DND-41 (cell line): ENCODE data around the gene ARHGAP6.
"Not testable (repeated sequence)": the region's sequence is repeated elsewhere in the genome, so short reads cannot be mapped to it uniquely, and the experiment has no call there.

Experiments used
- EZH2 ChIP-seq: IDR thresholded peaks from 3 replicates; pipeline ENCODE4 v1.6.1; 2012; ENCODE audit warnings: borderline replicate concordance, low read depth, mild to moderate bottlenecking, moderate library complexity, low read length, inconsistent platforms; ENCODE audit not compliant: severe bottlenecking
- TF ChIP-seq, protein P1 (sequence below): IDR thresholded peaks from 2 replicates; pipeline ENCODE4 v1.5.1; 2012; ENCODE audit warnings: borderline replicate concordance, low read length, moderate library complexity, mild to moderate bottlenecking; ENCODE audit not compliant: poor library complexity, severe bottlenecking; ENCODE audit errors: extremely low read depth

DNA sequence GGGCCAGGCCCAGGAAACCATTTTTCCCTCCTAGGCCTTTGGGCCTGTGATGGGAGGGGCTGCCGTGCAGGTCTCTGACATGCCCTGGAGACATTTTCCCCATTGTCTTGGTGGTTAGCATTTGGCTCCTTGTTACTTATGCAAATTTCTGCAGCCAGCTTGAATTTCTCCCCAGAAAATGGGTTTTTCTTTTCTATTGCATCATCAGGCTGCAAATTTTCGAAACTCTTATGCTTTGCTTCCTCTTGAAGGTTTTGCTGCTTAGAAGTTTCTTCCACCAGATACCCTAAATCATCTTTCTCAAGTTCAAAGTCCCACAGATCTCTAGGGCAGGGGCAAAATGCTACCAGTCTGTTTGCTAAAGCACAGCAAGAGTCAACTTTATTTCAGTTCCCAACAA lies 430.3 kb downstream of the ARHGAP6 start:
- TF ChIP-seq, protein P1, sequence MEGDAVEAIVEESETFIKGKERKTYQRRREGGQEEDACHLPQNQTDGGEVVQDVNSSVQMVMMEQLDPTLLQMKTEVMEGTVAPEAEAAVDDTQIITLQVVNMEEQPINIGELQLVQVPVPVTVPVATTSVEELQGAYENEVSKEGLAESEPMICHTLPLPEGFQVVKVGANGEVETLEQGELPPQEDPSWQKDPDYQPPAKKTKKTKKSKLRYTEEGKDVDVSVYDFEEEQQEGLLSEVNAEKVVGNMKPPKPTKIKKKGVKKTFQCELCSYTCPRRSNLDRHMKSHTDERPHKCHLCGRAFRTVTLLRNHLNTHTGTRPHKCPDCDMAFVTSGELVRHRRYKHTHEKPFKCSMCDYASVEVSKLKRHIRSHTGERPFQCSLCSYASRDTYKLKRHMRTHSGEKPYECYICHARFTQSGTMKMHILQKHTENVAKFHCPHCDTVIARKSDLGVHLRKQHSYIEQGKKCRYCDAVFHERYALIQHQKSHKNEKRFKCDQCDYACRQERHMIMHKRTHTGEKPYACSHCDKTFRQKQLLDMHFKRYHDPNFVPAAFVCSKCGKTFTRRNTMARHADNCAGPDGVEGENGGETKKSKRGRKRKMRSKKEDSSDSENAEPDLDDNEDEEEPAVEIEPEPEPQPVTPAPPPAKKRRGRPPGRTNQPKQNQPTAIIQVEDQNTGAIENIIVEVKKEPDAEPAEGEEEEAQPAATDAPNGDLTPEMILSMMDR = not testable (repeated sequence)
- TF ChIP-seq EZH2 = not testable (repeated sequence)
